ENCODE results near the gene ZNF597.

The ZNF597 gene

GRCh38 chr16:3488801-3489200, 45.5 kb upstream of the ZNF597 start:
- Histone ChIP-seq H3F3A (ENCODE audit: insufficient read depth, low read length) (no peaks in the 10 kb centered on the region), H3K4me1 (ENCODE audit: low read length) (no peaks in the 10 kb centered on the region), H3K27ac (ENCODE audit: low read length) (no peak overlapping the region), H4K20me1 (ENCODE audit: insufficient read depth, low read length) (no peaks in the 10 kb centered on the region), H3K27me3 (replicated peaks; ENCODE audit: insufficient read depth, low read length) (no peaks in the 10 kb centered on the region), H2AFZ (ENCODE audit: low read length) (no peak overlapping the region), H3K9ac (ENCODE audit: low read length) (no peak overlapping the region), H3K36me3 (replicated peaks; ENCODE audit: insufficient read depth, low read length) (0 out of 2 replicates have a peak, but pooled peaks cover 3% of the 10 kb centered on the region), H3K4me3 (ENCODE audit: low read length) (no peak overlapping the region), H3K79me2 (ENCODE audit: low read length) (no peaks in the 10 kb centered on the region), H3K9me3 (replicated peaks; ENCODE audit: insufficient read depth, low read length) (no peaks in the 10 kb centered on the region), H3K4me2 (ENCODE audit: low read depth, low read length) (no peak overlapping the region), H3K9me2 (replicated peaks; ENCODE audit: insufficient read depth, low read length) (no peaks in the 10 kb centered on the region)
- TF ChIP-seq EZH2phosphoT487 (IDR thresholded peaks at IDR 0.05; ENCODE audit: low read length) = no peak
- TF ChIP-seq EZH2 (optimal IDR thresholded peaks at IDR 0.05; ENCODE audit: low read depth, low read length) = no peak
- TF ChIP-seq CTCF (IDR thresholded peaks at IDR 0.05; ENCODE audit: low read length) = no peak
- no peak for DNase-seq

GRCh38 chr16:3487521-3488410, 44.5 kb upstream of the ZNF597 start:
- Histone ChIP-seq H3K9me3 (replicated peaks; ENCODE audit: insufficient read depth, low read length) (no peaks in the 10 kb centered on the region), H3K27ac (ENCODE audit: low read length) (no peak overlapping the region), H3K4me3 (ENCODE audit: low read length) (no peak overlapping the region), H3K4me1 (ENCODE audit: low read length) (no peaks in the 10 kb centered on the region), H3K9ac (ENCODE audit: low read length) (no peak overlapping the region), H3F3A (ENCODE audit: insufficient read depth, low read length) (no peaks in the 10 kb centered on the region), H2AFZ (ENCODE audit: low read length) (no peak overlapping the region), H3K9me2 (replicated peaks; ENCODE audit: insufficient read depth, low read length) (no peaks in the 10 kb centered on the region), H4K20me1 (ENCODE audit: insufficient read depth, low read length) (no peaks in the 10 kb centered on the region), H3K36me3 (replicated peaks; ENCODE audit: insufficient read depth, low read length) (0 out of 2 replicates have a peak, but pooled peaks cover 3% of the 10 kb centered on the region), H3K79me2 (ENCODE audit: low read length) (no peaks in the 10 kb centered on the region), H3K4me2 (ENCODE audit: low read depth, low read length) (no peak overlapping the region), H3K27me3 (replicated peaks; ENCODE audit: insufficient read depth, low read length) (no peaks in the 10 kb centered on the region)
- TF ChIP-seq EZH2phosphoT487 (IDR thresholded peaks at IDR 0.05; ENCODE audit: low read length) = no peak
- no peak for TF ChIP-seq CTCF (IDR thresholded peaks at IDR 0.05; ENCODE audit: low read length)
- TF ChIP-seq EZH2 (optimal IDR thresholded peaks at IDR 0.05; ENCODE audit: low read depth, low read length) = no peak
- DNase-seq = no peak

GRCh38 chr16:3486506-3487215, 43.4 kb upstream of the ZNF597 start:
- Histone ChIP-seq H3K9ac (ENCODE audit: low read length) (no peak overlapping the region), H3K9me2 (replicated peaks; ENCODE audit: insufficient read depth, low read length) (no peaks in the 10 kb centered on the region), H3K4me1 (ENCODE audit: low read length) (no peaks in the 10 kb centered on the region), H3K9me3 (replicated peaks; ENCODE audit: insufficient read depth, low read length) (no peaks in the 10 kb centered on the region), H3K79me2 (ENCODE audit: low read length) (no peaks in the 10 kb centered on the region), H3K27ac (ENCODE audit: low read length) (no peak overlapping the region), H3K27me3 (replicated peaks; ENCODE audit: insufficient read depth, low read length) (no peaks in the 10 kb centered on the region), H3K4me2 (ENCODE audit: low read depth, low read length) (no peak overlapping the region), H2AFZ (ENCODE audit: low read length) (no peak overlapping the region), H4K20me1 (ENCODE audit: insufficient read depth, low read length) (no peaks in the 10 kb centered on the region), H3K4me3 (ENCODE audit: low read length) (no peak overlapping the region), H3F3A (ENCODE audit: insufficient read depth, low read length) (no peaks in the 10 kb centered on the region), H3K36me3 (replicated peaks; ENCODE audit: insufficient read depth, low read length) (0 out of 2 replicates have a peak, but pooled peaks cover 3% of the 10 kb centered on the region)
- TF ChIP-seq CTCF (IDR thresholded peaks at IDR 0.05; ENCODE audit: low read length) = no peak
- TF ChIP-seq EZH2phosphoT487 (IDR thresholded peaks at IDR 0.05; ENCODE audit: low read length) = no peak
- TF ChIP-seq EZH2 (optimal IDR thresholded peaks at IDR 0.05; ENCODE audit: low read depth, low read length) = no peak
- DNase-seq = no peak
